Ovary (tissue), 3 donors: ENCODE results near the gene POMZP3.
"Not testable (repeated sequence)": the region's sequence is repeated elsewhere in the genome, so short reads cannot be mapped to it uniquely, and the experiment has no call there.

Experiments
- EP300 ChIP-seq: sonication (generic); formaldehyde crosslinking; IDR thresholded peaks from one replicate; pipeline ENCODE4 v1.6.1; 2017; ENCODE audit warnings: antibody characterized with exemption
- POLR2A ChIP-seq: fragments of 450-650 bp; IDR thresholded peaks from one replicate; pipeline ENCODE4 v1.6.1; 2017; ENCODE audit warnings: antibody characterized with exemption, mild to moderate bottlenecking, moderate library complexity
- TF ChIP-seq, protein P1 (sequence below), 3 donors: fragments of 450-650 bp in 2 of 3; fragments of 200-600 bp in 1 of 3; IDR thresholded peaks; one replicate each; pipeline versions ENCODE4 v1.5.1 to v1.8.0; 2016 to 2022; ENCODE audit warnings: antibody characterized with exemption in 3 of 3, mild to moderate bottlenecking in 1 of 3
- donor health status: DM: no; HTN: no; CAD: no.

DNA sequence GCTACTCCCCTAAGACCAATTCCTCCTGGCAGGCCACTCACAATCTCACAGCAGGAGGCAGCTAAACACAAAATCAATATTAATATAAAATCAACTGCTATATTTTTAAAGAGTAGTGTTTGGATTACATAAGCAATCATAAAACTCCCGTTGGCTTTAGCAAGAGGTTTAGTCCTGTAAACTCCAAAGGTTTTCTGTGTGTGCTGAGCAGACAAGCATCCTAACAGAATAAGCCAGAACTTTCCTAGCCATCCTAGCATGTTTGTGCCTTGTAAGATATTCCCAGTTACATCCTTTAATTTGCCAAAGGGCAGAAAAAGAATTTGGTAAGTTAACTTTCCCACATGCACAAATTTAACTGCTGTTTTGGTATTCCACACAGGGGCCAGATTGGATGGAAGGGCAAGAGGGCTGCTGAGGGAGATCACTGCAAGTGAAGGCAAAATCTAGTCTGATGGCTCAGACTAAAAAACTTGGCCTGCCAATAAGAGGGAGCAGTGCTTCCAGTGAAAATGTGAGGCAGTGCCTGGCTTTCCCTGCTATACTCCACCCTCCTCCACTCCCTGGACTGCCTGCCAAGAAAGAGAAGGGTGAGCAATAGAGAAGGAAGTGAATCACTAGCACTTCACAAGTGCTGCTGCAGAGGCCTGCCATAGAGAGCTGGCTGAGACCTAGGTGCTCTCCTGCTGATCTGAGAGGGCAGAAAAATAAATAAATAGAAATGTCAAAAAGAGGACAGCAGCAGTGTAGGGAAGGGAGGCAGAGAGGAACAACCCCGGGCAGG, 44.0 kb downstream of the POMZP3 start:
- not testable (repeated sequence) for TF ChIP-seq POLR2A, EP300
- TF ChIP-seq, protein P1, sequence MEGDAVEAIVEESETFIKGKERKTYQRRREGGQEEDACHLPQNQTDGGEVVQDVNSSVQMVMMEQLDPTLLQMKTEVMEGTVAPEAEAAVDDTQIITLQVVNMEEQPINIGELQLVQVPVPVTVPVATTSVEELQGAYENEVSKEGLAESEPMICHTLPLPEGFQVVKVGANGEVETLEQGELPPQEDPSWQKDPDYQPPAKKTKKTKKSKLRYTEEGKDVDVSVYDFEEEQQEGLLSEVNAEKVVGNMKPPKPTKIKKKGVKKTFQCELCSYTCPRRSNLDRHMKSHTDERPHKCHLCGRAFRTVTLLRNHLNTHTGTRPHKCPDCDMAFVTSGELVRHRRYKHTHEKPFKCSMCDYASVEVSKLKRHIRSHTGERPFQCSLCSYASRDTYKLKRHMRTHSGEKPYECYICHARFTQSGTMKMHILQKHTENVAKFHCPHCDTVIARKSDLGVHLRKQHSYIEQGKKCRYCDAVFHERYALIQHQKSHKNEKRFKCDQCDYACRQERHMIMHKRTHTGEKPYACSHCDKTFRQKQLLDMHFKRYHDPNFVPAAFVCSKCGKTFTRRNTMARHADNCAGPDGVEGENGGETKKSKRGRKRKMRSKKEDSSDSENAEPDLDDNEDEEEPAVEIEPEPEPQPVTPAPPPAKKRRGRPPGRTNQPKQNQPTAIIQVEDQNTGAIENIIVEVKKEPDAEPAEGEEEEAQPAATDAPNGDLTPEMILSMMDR (IDR thresholded peaks at IDR 0.05) = not testable (repeated sequence)
